GM21825 (cell line): Measurements from ENCODE around the gene IST1.

ENCODE experiments used
- ATAC-seq: cut with Tn5 transposase; IDR thresholded peaks from one replicate; pipeline ENCODE4 v1.9.1; 2021; ENCODE audit warnings: mild to moderate bottlenecking, moderate library complexity; ENCODE audit not compliant: unreplicated experiment

The IST1 gene

GRCh38 chr16:71961066-71962039, 66.0 kb downstream of the IST1 start:
- peak; percentile 74 for ATAC-seq

- ATAC-seq: no peak
Observed at GRCh38 chr16:71963125-71963875, 68.0 kb downstream of the IST1 start.

DNA sequence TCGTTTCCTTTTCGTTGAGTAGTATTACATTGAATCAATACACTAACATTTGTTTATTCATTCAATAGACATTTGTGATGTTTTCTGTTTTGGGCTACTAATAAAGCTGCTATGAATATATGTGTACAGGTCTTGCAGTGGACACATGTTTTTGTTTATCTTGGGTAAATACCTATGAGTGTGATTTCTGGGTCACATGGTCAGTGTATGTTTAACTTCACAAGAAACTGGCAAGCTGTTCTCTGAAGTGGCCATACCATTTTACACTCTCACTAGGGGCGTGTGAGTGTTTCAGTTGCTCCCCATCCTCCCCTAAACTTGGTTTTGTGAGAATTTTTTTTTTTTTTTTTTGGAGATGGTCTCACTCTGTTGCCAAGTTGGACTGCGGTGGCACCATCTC, 69.9 kb downstream of the IST1 start:
- no peak for ATAC-seq

DNA sequence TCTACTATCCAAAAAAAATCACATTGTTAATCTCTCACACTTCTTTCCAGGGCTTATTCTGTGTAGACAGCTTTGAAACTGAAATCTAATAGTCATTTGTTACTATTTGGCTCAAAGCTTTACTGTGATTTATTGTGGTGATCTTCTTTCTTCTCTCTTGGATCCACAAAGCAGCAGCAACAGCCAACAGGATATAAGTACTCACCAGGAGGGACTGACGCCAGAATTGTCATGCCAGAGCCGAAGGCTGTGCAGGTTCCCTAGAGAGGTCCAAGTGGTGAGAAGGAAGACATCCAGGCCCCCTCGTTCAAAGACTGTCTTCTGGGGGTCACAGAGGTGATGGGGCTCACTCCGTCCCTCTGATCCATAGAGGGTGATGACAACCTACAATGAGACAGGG, 71.6 kb downstream of the IST1 start:
- ATAC-seq: no peak

- ATAC-seq: no peak
Observed at GRCh38 chr16:71969353-71969752, 74.0 kb downstream of the IST1 start.

DNA sequence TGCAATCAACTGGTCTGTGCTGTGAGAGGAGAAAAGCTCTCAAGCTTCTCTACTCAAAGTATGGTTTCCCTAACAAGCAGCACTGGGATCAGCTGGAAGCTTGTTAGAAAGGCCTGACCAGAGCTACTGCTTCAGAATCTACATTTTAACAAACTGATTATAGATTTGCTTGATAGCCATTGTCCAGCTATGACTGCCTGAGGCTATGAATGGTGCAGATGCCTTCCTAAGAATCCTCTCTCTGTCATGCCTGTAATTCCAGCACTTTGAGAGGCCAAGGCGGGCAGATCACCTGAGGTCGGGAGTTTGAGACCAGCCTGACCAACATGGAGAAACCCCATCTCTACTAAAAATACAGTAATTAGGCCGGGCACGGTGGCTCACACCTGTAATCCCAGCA, 76.2 kb downstream of the IST1 start:
- ATAC-seq: no peak

DNA sequence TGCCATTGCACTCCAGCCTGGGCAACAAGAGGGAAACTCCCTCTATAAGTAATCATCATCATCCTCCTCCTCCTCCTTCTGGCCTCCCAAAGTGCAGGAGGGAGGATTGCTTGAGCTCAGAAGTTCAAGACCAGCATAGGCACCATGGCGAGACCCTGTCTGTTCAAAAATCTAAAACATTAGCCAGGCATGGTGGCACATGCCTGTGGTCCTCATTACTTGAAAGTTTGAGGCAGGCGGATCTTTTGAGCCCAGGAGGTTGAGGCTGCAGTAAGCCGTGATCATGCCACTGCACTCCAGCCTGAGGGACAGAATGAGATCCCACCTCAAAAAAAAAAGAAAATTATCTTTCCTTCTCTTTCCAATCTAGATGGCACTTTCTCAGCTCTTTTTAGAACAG, 77.0 kb downstream of the IST1 start:
- no peak for ATAC-seq

- no peak for ATAC-seq
Observed at GRCh38 chr16:71973001-71973400, 77.7 kb downstream of the IST1 start.

DNA sequence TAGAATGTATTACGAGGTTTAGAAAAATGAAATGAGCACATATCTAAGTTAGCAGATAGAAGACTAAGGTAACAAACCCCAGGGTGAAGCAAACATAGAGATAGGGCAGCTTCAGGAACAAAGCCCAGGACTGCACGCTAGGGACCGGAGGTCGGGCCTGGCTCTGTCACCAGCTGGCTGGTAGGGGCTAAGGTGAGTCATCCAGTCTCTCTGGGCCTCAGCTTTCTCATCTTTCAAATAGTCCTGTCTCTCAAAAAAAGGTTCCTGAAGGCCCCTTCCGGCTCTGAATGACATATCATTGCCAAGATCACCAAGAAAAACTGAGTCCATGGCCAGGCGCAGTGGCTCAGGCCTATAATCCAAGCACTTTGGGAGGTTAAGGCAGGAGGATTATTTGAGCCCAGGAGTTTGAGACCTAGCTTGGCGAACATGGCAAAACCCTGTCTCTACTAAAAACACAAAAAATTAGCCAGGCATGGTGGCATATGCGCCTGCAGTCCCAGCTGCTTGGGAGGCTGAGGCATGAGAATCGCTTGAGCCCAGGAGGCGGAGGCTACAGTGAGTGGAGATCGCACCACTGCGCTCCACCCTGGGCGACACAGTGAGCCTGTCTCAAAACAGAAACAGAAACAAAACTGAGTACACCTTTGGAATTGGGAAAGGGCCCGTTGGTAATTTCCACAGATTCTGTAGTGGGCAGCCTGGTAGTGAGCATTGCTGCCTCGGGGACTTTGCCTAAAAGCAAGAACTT, 78.9 kb downstream of the IST1 start:
- ATAC-seq: no peak
